Urinary bladder (tissue), 2 donors: ENCODE results near the gene CACHD1. TPM values are rescaled to one million over a fixed set of nuclear protein-coding genes. Genes with fewer than 3 reads are reported as not detected.

Experiments used
- polyA plus RNA-seq: library from polyadenylated mRNA; stranded (reverse); fragments of 200-250 nt; gene quantifications from one replicate; pipeline ENCODE4 v1.2.3, GENCODE V29; 2013
- small RNA-seq: library from RNA; depleted of rRNA; stranded (forward); fragments of <200 nt; gene quantifications from one replicate; pipeline ENCODE3, GENCODE V24; 2014
- total RNA-seq: library from RNA; depleted of rRNA; stranded (reverse); fragments of >200 nt; gene quantifications from one replicate; pipeline ENCODE4 v1.2.3, GENCODE V29; 2014
- donor health status: healthy.

Gene CACHD1
- total and polyA plus RNA-seq, 2 donors, result 7.5 to 22.3 TPM

Small RNA genes lying within 50 kb of the gene (small RNA-seq; reads per million reads assigned to genes)
- gene MIR4794, result not detected
